ENCODE data around the gene NPEPL1. TPM values are rescaled to one million over a fixed set of nuclear protein-coding genes. Genes with fewer than 3 reads are reported as not detected.

NPEPL1 gene
- total and polyA plus RNA-seq, 10 of the 15 experiments (the other 5 are each of a cell fraction or from before 2014, with no cell fraction given) = 0.08 to 21.3 (median 10.2) TPM

- SMC1A ChIA-PET (ENCODE audit: uncharacterized antibody, unreplicated experiment) = no interaction called here
- FAIRE-seq (no peak), DNase-seq (ENCODE audit: low read depth, low spot score) (no peak), ATAC-seq (no peak)
- no TSS peak for BruUV-seq (replicated peaks)
- POLR2A ChIA-PET = no interaction called here
- Histone ChIP-seq H3K36me3 (ENCODE audit: control insufficient read depth in 2 of 2, insufficient read depth in 2 of 2, low read length in 1 of 2) (peaks cover 14 to 28% of the 10 kb centered on the region in 2 experiments), H3K9me3 (replicated peaks; ENCODE audit: control insufficient read depth, insufficient read depth, low read length) (no peaks in the 10 kb centered on the region), H3K27me3 (replicated peaks in 1 of 2; ENCODE audit: control insufficient read depth in 2 of 2, insufficient read depth in 2 of 2, low read length in 1 of 2) (no peaks in the 10 kb centered on the region), H3K27ac (ENCODE audit: control insufficient read depth, insufficient read depth) (no peak overlapping the region), H2AFZ (ENCODE audit: control insufficient read depth, low read depth, low read length) (no peak overlapping the region), H3K79me2 (ENCODE audit: control insufficient read depth, insufficient read depth, low read length) (no peaks in the 10 kb centered on the region), H4K20me1 (ENCODE audit: control insufficient read depth, insufficient read depth) (peaks cover 4% of the 10 kb centered on the region; the same call in 1 of the 2 replicates), H3K4me1 (ENCODE audit: control insufficient read depth, insufficient read depth, low read length) (no peaks in the 10 kb centered on the region), H3K9ac (ENCODE audit: control insufficient read depth, insufficient read depth, low read length) (no peak overlapping the region), H3K4me3 (no peak overlapping the region), H3K4me2 (ENCODE audit: control insufficient read depth, insufficient read depth) (no peak overlapping the region)
- CTCF ChIA-PET = no interaction called here
- TF ChIP-seq BHLHE40 (IDR thresholded peaks at IDR 0.05; ENCODE audit: borderline replicate concordance in 1 of 2, low read depth in 2 of 2, low read length in 1 of 2) (no peak), GABPA (IDR thresholded peaks at IDR 0.05; ENCODE audit: low read depth) (no peak), JUNB (IDR thresholded peaks at IDR 0.05) (no peak), BMI1 (IDR thresholded peaks at IDR 0.05; ENCODE audit: borderline replicate concordance) (no peak), EZH2 (IDR thresholded peaks at IDR 0.05; ENCODE audit: borderline replicate concordance, control insufficient read depth, low read depth, low read length) (no peak), FOXM1 (IDR thresholded peaks at IDR 0.05; ENCODE audit: low read depth, low read length) (no peak), CBX3 (IDR thresholded peaks at IDR 0.05; ENCODE audit: borderline replicate concordance, low read depth) (no peak), SUZ12 (IDR thresholded peaks at IDR 0.05; ENCODE audit: unreplicated experiment) (no peak), CEBPB (IDR thresholded peaks at IDR 0.05; ENCODE audit: borderline replicate concordance in 1 of 2, low read depth in 2 of 2, low read length in 2 of 2) (no peak), IRF3 (IDR thresholded peaks at IDR 0.05) (no peak), SMAD5 (IDR thresholded peaks at IDR 0.05; ENCODE audit: low read depth) (no peak), LARP7 (IDR thresholded peaks at IDR 0.05) (no peak), NKRF (conservative IDR thresholded peaks at IDR 0.05) (no peak), MYB (IDR thresholded peaks at IDR 0.05; ENCODE audit: borderline replicate concordance, low read depth, low read length) (no peak), SMAD1 (IDR thresholded peaks at IDR 0.05; ENCODE audit: low read depth, partially characterized antibody) (no peak)
- TF ChIP-seq, protein P1, sequence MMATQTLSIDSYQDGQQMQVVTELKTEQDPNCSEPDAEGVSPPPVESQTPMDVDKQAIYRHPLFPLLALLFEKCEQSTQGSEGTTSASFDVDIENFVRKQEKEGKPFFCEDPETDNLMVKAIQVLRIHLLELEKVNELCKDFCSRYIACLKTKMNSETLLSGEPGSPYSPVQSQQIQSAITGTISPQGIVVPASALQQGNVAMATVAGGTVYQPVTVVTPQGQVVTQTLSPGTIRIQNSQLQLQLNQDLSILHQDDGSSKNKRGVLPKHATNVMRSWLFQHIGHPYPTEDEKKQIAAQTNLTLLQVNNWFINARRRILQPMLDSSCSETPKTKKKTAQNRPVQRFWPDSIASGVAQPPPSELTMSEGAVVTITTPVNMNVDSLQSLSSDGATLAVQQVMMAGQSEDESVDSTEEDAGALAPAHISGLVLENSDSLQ (IDR thresholded peaks at IDR 0.05) = no peak
- TF ChIP-seq, protein P2, sequence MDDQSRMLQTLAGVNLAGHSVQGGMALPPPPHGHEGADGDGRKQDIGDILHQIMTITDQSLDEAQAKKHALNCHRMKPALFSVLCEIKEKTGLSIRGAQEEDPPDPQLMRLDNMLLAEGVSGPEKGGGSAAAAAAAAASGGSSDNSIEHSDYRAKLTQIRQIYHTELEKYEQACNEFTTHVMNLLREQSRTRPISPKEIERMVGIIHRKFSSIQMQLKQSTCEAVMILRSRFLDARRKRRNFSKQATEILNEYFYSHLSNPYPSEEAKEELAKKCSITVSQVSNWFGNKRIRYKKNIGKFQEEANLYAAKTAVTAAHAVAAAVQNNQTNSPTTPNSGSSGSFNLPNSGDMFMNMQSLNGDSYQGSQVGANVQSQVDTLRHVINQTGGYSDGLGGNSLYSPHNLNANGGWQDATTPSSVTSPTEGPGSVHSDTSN (IDR thresholded peaks at IDR 0.05; ENCODE audit: insufficient replicate concordance, low read depth, low read length) = no peak
- TF ChIP-seq, protein P3, sequence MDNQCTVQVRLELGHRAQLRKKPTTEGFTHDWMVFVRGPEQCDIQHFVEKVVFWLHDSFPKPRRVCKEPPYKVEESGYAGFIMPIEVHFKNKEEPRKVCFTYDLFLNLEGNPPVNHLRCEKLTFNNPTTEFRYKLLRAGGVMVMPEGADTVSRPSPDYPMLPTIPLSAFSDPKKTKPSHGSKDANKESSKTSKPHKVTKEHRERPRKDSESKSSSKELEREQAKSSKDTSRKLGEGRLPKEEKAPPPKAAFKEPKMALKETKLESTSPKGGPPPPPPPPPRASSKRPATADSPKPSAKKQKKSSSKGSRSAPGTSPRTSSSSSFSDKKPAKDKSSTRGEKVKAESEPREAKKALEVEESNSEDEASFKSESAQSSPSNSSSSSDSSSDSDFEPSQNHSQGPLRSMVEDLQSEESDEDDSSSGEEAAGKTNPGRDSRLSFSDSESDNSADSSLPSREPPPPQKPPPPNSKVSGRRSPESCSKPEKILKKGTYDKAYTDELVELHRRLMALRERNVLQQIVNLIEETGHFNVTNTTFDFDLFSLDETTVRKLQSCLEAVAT (IDR thresholded peaks at IDR 0.05) = no peak
- intact Hi-C loops (cut with micrococcal nuclease; ENCODE audit: unreplicated experiment) = no loop called here
- WGBS (ENCODE audit: insufficient coverage, insufficient replicate concordance, low lambda C conversion rate, missing lambda C conversion rate) = over 99% methylated on average over 18 of the region's 18 CpGs
- RAD21 ChIA-PET (ENCODE audit: unreplicated experiment) = no interaction called here
- in situ Hi-C loops (cut with MboI) = loop anchor here (25.0 kb wide), 1 partner anchor 438 kb away; the partner anchor contains the start of gene ANKRD60
Measured at GRCh38 chr20:58675146-58675584, 17.4 kb upstream of the NPEPL1 start.

Measured in GM12878 (cell line).